K562 treated with DMSO at 1 percent for 24 hours (cell line): ENCODE measurements around the gene HOXB7. TPM values are rescaled to one million over a fixed set of nuclear protein-coding genes. Genes with fewer than 3 reads are reported as not detected.

Experiments
- total RNA-seq: library from RNA; unstranded; fragments of 300-600 nt; gene quantifications from 2 replicates; pipeline ENCODE4 v1.2.3, GENCODE V29; 2022; ENCODE audit warnings: low read depth; ENCODE audit not compliant: insufficient read depth

Gene HOXB7
- 20.8 and 23.2 TPM in 2 replicates for total RNA-seq

GRCh38 chr17:48610282-48611211 lies at the start of gene HOXB7:
TSS of gene HOXB7 (minus strand) at chr17:48611017. CDS start at chr17:48610918, 99 bp downstream.

GRCh38 chr17:48626245-48627117 lies 15.7 kb upstream of the HOXB7 start, which contains the start of gene HOXB9:
TSS of gene HOXB9 (minus strand) at chr17:48626358. CDS start at chr17:48626269, 89 bp downstream.

GRCh38 chr17:48615047-48615962 lies 4.5 kb upstream of the HOXB7 start, which contains the start of gene HOXB8:
TSS of gene HOXB8 (minus strand) at chr17:48615292. CDS start at chr17:48614704, 588 bp downstream.

DNA sequence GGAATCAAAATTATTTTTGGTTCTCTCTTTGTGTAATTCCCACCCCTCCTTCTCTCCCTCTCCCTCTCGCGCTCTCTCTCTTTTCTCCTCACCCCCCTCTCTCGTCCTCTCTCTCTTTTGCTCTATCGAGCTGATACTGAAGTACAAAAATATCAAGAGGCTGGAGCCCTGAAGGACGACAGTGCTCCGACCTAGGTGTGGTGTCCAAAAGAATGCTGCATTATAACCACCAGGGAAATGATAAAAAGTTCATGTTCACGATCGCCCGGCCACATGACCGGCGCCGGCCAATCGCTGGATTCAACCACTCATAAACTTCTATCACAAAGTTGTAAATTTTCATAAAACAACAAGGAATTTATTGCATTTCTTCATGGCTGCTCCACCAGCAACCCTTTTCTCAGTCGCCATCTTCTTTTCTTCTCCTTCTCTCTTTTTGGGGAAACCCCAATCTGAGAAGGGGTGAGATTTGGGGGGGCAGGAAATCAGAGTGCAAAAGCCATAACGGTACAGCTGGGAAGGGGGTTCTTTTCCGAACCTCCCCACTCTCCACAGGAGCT lies 6.0 kb downstream of the HOXB7 start, which contains the start of gene HOXB6:
TSS of gene HOXB6 (minus strand) at position 217 of the 560 bp plus-strand sequence. CDS start 6,836 bp downstream, outside the sequence.

GRCh38 chr17:48593126-48593829 lies 17.5 kb downstream of the HOXB7 start, which contains the start of gene HOXB5:
TSS of gene HOXB5 (minus strand) at chr17:48593779. CDS start at chr17:48593682, 97 bp downstream.

GRCh38 chr17:48589831-48590606 lies 20.8 kb downstream of the HOXB7 start, which contains the start of gene HOXB3:
TSS of gene HOXB3 (minus strand) at chr17:48590241. CDS start at chr17:48552474, 37,767 bp downstream.

DNA sequence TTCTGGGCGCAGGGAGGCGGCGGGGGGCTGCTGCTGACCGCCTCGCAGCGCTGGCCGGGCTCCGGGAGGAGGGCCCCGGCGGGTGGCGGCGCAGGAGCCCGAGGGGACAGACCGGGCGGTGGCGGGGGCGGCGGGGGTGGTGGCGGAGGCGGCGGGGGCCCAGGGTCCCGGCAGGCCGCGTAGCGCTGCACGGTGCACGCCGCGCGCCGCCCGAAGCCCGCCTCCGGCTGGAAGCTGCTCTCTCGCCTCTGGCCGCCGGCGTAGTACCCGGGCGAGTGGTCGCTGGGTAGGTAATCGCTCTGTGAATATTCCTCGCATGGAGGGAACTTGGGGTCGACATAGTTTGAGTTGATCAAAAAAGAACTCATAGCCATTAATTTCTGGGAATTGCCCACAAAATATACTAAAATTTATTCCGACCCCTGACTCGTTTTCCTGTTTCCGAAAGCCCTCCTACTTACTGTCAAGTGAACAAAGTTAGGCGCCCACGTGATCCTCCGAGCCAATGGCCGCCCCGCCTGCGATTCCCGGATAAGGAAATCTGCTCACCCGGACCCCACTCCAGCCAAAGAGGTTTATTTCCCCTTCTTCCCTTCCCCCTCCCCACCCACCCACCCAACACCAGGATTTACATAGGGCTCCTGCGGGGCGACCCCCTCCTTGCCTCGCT lies 32.7 kb downstream of the HOXB7 start, which contains the start of gene HOXB4:
TSS of gene HOXB4 (minus strand) at position 405 of the 670 bp plus-strand sequence. CDS start at position 374, 31 bp downstream.

Other genes starting within 250 kb of the HOXB7 start
- not detected in 2 replicates for gene SKAP1, start 180.8 kb downstream of the HOXB7 start, total RNA-seq
- not detected in 2 replicates for gene HOXB1, start 80.0 kb downstream of the HOXB7 start, total RNA-seq
- 133 and 146 TPM in 2 replicates for gene HOXB2, start 65.9 kb downstream of the HOXB7 start, total RNA-seq
- 19.7 and 22.3 TPM in 2 replicates for gene HOXB4, start 32.7 kb downstream of the HOXB7 start, total RNA-seq
- gene HOXB3, start 20.8 kb downstream of the HOXB7 start, total RNA-seq = 26.9 and 34.9 TPM in 2 replicates
- gene HOXB5, start 17.2 kb downstream of the HOXB7 start, total RNA-seq = 4.6 and 5.3 TPM in 2 replicates
- 11.9 and 12.4 TPM in 2 replicates for gene HOXB6, start 6.0 kb downstream of the HOXB7 start, total RNA-seq
- 30.1 and 31.2 TPM in 2 replicates for gene HOXB8, start 4.3 kb upstream of the HOXB7 start, total RNA-seq
- gene HOXB9, start 15.3 kb upstream of the HOXB7 start, total RNA-seq = 149 and 161 TPM in 2 replicates
- gene PRAC1, start 111.5 kb upstream of the HOXB7 start, total RNA-seq = not detected in 2 replicates
- not detected in 2 replicates for gene PRAC2, start 112.2 kb upstream of the HOXB7 start, total RNA-seq
- gene HOXB13, start 117.7 kb upstream of the HOXB7 start, total RNA-seq = 0.12 TPM in 1 of 2 replicates, not detected in the other
- not detected in 2 replicates for gene TTLL6, start 206.2 kb upstream of the HOXB7 start, total RNA-seq
- gene CALCOCO2, start 220.0 kb upstream of the HOXB7 start, total RNA-seq = 57.5 and 58.3 TPM in 2 replicates